ENCODE data around the gene WSB1. TPM values are rescaled to one million over a fixed set of nuclear protein-coding genes. Genes with fewer than 3 reads are reported as not detected.

The WSB1 gene
- total and polyA plus RNA-seq, 10 of the 15 experiments (the other 5 are each of a cell fraction or from before 2014, with no cell fraction given): 26.6 to 458 (median 101) TPM

DNA sequence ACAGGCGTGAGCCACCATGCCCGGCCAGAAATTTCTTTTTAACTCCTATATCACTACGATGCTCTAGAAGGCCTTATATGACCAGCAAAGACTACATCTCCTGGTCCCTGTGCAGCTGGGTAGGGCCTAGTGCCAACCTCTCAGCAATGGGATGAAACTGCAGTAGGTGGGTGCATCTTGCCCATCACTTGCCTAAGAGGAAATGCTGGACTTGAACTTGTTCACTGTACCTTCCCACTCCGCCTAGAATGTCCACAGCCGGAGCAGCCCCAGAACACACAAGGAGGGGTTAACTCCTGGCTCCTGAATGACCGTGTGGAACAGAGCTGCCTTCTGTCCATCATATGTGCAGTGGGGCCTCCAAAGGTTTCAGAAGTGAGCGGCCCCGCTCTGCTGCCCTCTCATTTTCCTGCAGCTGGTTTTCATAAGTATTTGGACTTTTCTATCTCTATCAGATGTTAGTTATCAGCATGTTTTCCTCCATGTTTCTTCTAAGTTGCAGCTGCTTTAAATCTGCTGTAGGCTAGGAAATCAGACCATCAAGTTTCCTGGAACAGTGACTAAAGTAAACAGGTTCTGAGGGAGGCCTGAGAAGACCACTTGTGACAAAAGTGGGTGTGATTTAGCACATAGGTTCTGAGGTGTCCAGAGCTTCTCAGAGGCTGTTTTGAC, 52.5 kb downstream of the WSB1 start:
- Histone ChIP-seq H3K4me2 (ENCODE audit: control insufficient read depth, insufficient read depth) (no peak overlapping the region), H3K4me3 (no peak overlapping the region), H3K9ac (ENCODE audit: control insufficient read depth, insufficient read depth, low read length) (no peak overlapping the region), H3K79me2 (ENCODE audit: control insufficient read depth, insufficient read depth, low read length) (no peaks in the 10 kb centered on the region), H2AFZ (ENCODE audit: control insufficient read depth, low read depth, low read length) (no peak overlapping the region), H3K9me3 (replicated peaks; ENCODE audit: control insufficient read depth, insufficient read depth, low read length) (no peaks in the 10 kb centered on the region), H4K20me1 (ENCODE audit: control insufficient read depth, insufficient read depth) (no peaks in the 10 kb centered on the region), H3K36me3 (ENCODE audit: control insufficient read depth in 2 of 2, insufficient read depth in 2 of 2, low read length in 1 of 2) (no peaks in the 10 kb centered on the region), H3K27me3 (replicated peaks in 1 of 2; ENCODE audit: control insufficient read depth in 2 of 2, insufficient read depth in 2 of 2, low read length in 1 of 2) (no peaks in the 10 kb centered on the region), H3K27ac (ENCODE audit: control insufficient read depth, insufficient read depth) (no peak overlapping the region), H3K4me1 (ENCODE audit: control insufficient read depth, insufficient read depth, low read length) (peaks cover 10% of the 10 kb centered on the region)
- in situ Hi-C loops (cut with MboI) (loop anchor here (10.0 kb wide), 1 partner anchor 58 kb away; no protein-coding TSS in a partner anchor), intact Hi-C loops (cut with micrococcal nuclease; ENCODE audit: unreplicated experiment) (loop anchor here (2.0 to 5.0 kb wide), 2 partner anchors 16 to 49 kb away; no protein-coding TSS in a partner anchor)
- ChIA-PET SMC1A (ENCODE audit: uncharacterized antibody, unreplicated experiment) (interaction anchor here (1.0 to 1.2 kb wide), 2 partner anchors 13 to 149 kb away, joined by 3 read pairs; no protein-coding TSS in a partner anchor), CTCF (no interaction called here), POLR2A (interaction anchor here (0.9 kb wide), 1 partner anchor 56 kb away, joined by 3 read pairs; no protein-coding TSS in a partner anchor), RAD21 (ENCODE audit: unreplicated experiment) (interaction anchor here (1.3 to 2.0 kb wide), 3 partner anchors 13 to 110 kb away, joined by 3 to 5 read pairs (median 3); no protein-coding TSS in a partner anchor)
- no peak for ATAC-seq
- BruUV-seq (replicated peaks): no TSS peak
- DNase-seq (ENCODE audit: low read depth, low spot score): no peak
- WGBS (ENCODE audit: insufficient coverage, insufficient replicate concordance, low lambda C conversion rate, missing lambda C conversion rate): 93% methylated on average over 8 of the region's 8 CpGs
- TF ChIP-seq NFXL1 (IDR thresholded peaks at IDR 0.05; ENCODE audit: borderline replicate concordance): no peak
- TF ChIP-seq STAT1 (conservative IDR thresholded peaks at IDR 0.05): no peak
- no peak for TF ChIP-seq ZBED1 (IDR thresholded peaks at IDR 0.05; ENCODE audit: borderline replicate concordance)
- peak; percentile 60; the same call in 1 of the 2 replicates for TF ChIP-seq PAX5 (IDR thresholded peaks at IDR 0.05; ENCODE audit: borderline replicate concordance, low read depth, low read length)
- TF ChIP-seq ETV6 (conservative IDR thresholded peaks at IDR 0.05 in 1 of 2, IDR thresholded peaks at IDR 0.05 in 1 of 2; ENCODE audit: borderline replicate concordance in 1 of 2, low read depth in 1 of 2): peak in 1 of 2 experiments; percentile 15; a peak in 1 of 4 replicates
- TF ChIP-seq SRF (IDR thresholded peaks at IDR 0.05; ENCODE audit: low read depth in 2 of 2, low read length in 2 of 2): no peak
- TF ChIP-seq, protein P1, sequence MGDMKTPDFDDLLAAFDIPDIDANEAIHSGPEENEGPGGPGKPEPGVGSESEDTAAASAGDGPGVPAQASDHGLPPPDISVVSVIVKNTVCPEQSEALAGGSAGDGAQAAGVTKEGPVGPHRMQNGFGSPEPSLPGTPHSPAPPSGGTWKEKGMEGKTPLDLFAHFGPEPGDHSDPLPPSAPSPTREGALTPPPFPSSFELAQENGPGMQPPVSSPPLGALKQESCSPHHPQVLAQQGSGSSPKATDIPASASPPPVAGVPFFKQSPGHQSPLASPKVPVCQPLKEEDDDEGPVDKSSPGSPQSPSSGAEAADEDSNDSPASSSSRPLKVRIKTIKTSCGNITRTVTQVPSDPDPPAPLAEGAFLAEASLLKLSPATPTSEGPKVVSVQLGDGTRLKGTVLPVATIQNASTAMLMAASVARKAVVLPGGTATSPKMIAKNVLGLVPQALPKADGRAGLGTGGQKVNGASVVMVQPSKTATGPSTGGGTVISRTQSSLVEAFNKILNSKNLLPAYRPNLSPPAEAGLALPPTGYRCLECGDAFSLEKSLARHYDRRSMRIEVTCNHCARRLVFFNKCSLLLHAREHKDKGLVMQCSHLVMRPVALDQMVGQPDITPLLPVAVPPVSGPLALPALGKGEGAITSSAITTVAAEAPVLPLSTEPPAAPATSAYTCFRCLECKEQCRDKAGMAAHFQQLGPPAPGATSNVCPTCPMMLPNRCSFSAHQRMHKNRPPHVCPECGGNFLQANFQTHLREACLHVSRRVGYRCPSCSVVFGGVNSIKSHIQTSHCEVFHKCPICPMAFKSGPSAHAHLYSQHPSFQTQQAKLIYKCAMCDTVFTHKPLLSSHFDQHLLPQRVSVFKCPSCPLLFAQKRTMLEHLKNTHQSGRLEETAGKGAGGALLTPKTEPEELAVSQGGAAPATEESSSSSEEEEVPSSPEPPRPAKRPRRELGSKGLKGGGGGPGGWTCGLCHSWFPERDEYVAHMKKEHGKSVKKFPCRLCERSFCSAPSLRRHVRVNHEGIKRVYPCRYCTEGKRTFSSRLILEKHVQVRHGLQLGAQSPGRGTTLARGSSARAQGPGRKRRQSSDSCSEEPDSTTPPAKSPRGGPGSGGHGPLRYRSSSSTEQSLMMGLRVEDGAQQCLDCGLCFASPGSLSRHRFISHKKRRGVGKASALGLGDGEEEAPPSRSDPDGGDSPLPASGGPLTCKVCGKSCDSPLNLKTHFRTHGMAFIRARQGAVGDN (IDR thresholded peaks at IDR 0.05): no peak
- no peak for TF ChIP-seq EP300 (IDR thresholded peaks at IDR 0.05; ENCODE audit: borderline replicate concordance in 1 of 2, control insufficient read depth in 1 of 2, low read depth in 2 of 2, low read length in 2 of 2)
- TF ChIP-seq ZNF207 (IDR thresholded peaks at IDR 0.05; ENCODE audit: borderline replicate concordance): no peak
- TF ChIP-seq TBL1XR1 (IDR thresholded peaks at IDR 0.05; ENCODE audit: low read depth, low read length): no peak
- TF ChIP-seq, protein P2, sequence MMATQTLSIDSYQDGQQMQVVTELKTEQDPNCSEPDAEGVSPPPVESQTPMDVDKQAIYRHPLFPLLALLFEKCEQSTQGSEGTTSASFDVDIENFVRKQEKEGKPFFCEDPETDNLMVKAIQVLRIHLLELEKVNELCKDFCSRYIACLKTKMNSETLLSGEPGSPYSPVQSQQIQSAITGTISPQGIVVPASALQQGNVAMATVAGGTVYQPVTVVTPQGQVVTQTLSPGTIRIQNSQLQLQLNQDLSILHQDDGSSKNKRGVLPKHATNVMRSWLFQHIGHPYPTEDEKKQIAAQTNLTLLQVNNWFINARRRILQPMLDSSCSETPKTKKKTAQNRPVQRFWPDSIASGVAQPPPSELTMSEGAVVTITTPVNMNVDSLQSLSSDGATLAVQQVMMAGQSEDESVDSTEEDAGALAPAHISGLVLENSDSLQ (IDR thresholded peaks at IDR 0.05): no peak
- no peak for TF ChIP-seq CHD4 (IDR thresholded peaks at IDR 0.05)
- TF ChIP-seq NR2C2 (IDR thresholded peaks at IDR 0.05; ENCODE audit: borderline replicate concordance, control insufficient read depth, insufficient read length, low read depth): no peak
- FAIRE-seq: no peak

Measured in GM12878 (cell line).